LNCAP (cell line): ENCODE measurements around the gene MAGI1.

Experiments
- TF ChIP-seq, protein P1 (sequence below): fragments of 450-650 bp; IDR thresholded peaks from 2 replicates; pipeline ENCODE4 v1.5.1; 2017; ENCODE audit warnings: mild to moderate bottlenecking

Gene MAGI1

DNA sequence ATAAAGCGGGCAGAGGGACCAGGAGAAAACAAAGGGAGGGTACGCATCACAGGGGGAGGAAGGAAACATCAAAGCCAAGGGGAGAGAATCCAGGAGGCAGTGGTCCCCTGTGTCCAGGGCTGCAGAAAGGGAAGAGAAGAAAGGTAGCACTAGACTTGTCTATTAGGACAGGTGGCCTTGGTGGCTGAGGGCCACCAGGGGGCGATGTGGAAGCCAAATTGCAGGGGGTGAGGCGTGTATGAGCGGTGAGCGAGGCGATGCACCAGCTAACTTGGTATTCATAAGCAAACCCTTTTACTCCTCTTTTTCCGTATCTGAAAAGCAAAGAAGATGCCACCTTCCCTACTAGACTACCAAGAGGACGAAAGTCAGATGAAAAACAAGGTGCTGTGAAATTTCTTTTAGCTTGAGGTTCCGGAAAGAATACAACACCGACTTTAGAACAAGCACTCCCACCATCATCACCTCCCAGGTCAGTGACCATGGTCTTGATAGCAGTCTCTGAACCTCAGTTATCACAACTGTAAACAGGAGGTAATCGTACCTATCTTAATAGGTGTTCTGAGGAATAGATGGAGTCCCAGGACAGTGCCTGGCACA, 696.5 kb downstream of the MAGI1 start:
- TF ChIP-seq, protein P1, sequence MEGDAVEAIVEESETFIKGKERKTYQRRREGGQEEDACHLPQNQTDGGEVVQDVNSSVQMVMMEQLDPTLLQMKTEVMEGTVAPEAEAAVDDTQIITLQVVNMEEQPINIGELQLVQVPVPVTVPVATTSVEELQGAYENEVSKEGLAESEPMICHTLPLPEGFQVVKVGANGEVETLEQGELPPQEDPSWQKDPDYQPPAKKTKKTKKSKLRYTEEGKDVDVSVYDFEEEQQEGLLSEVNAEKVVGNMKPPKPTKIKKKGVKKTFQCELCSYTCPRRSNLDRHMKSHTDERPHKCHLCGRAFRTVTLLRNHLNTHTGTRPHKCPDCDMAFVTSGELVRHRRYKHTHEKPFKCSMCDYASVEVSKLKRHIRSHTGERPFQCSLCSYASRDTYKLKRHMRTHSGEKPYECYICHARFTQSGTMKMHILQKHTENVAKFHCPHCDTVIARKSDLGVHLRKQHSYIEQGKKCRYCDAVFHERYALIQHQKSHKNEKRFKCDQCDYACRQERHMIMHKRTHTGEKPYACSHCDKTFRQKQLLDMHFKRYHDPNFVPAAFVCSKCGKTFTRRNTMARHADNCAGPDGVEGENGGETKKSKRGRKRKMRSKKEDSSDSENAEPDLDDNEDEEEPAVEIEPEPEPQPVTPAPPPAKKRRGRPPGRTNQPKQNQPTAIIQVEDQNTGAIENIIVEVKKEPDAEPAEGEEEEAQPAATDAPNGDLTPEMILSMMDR = peak; percentile 93

DNA sequence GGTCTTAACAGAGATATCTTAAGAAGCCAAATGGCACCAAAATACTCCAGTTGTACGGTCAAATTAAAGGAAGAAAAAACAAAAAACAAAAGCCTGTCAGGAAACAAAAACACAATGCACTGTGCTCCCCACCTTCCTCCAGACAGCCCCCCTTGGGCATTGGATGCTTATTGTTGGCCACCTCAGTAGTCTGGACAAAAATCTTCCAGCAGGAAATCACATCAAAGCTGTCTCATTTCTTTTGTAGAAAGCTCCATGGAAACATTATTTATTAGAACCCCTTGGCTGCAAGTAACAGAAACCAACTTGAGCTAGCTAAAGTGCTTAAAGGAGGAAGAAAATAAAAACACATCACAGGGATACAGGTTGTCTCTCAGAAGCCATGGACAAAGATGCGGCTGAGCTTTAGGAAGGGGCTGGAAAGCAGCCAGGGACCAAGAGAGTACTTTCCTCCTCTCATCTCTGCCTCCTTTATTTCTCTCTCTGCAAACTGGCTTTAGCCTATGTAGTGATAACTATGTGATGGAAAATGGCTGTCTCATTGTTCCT, 699.5 kb downstream of the MAGI1 start:
- TF ChIP-seq, protein P1 = no peak

DNA sequence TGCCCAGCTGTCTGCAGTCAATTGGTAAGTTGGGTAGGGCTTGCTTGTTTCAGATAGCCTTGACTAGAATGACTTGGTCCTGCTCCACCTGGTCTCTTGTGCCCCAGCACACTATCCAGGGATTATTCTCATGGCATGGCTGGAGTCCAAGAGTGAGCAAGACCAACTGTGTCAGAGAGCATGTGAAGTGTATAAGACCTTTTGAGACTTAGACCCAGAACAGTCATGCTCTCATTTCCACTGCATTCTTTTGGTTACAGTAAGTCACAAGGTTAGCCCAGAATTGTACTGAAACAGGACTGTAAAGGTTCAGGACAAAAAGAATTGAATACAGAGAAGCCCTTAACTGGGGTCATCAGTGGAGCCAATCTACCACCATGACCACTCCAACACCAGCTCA, 700.1 kb downstream of the MAGI1 start:
- TF ChIP-seq, protein P1 = no peak

DNA sequence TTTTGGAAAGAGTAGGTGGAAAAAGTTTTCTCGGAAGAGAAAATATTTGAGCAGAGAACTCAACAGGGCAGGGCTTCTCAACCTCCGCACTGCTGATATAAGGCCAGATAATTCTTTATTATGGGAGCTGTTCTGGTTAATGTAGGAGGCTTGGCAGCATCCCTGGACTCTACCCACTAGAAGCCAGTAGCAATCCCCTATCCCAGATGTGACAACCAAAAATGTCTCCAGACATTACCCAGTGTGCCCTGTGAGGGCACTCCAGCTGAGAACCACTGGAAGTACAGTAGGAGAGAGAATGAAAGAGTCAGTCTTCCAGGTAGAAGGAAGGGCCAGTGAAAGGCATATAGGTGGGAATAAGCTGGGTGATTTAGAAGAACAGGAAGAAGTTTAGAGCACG, 703.1 kb downstream of the MAGI1 start:
- TF ChIP-seq, protein P1 = no peak

DNA sequence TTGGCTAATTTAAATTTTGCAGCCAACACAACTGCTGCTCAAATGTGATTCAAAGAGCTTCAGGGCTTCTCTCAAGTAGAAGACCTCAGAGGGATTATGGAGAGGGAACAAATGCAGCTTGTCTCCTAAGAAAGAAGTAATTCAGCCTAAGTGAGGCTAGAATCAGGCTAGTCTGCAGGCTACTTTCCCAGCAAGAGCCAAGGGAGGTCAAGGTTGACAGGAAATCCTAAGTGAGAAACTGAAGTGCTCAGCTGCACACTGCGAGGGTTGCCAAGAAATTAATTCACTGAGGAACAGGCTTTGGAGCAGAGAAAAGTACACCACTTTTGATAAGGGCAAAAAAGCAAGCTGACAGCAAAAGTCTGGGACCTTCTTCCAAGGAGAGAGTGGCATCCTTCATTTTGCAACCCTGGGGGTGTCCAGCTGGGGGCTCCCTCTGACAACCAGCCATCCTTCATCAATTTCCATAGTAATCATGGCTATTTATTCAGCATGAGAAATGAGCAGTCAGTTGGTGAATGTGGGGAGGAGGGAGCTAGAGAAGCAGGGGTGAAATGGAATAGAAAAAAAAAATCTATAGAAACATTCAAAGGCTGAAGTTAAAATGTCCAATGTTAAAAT, 704.6 kb downstream of the MAGI1 start:
- TF ChIP-seq, protein P1 = no peak; the same call in 1 of the 2 replicates

DNA sequence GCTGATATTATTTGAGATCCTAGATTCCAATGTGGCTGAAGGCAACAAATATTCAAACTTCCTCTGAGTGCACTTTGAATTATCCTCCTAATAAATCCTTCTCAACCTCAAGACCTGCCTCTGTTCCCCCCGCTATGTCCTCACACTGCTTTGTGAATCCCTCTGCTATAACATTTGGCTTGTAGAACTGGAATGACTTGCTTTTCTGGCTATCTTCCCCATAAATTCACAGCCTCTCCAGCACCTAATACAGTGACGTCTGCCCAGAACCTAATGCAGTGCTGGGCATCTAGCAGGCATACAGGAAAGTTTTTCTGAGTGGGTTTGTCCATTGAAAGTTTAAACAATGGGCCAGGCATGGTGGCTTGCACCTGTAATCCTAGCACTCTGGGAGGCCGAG, 707.0 kb downstream of the MAGI1 start:
- TF ChIP-seq, protein P1 = no peak

DNA sequence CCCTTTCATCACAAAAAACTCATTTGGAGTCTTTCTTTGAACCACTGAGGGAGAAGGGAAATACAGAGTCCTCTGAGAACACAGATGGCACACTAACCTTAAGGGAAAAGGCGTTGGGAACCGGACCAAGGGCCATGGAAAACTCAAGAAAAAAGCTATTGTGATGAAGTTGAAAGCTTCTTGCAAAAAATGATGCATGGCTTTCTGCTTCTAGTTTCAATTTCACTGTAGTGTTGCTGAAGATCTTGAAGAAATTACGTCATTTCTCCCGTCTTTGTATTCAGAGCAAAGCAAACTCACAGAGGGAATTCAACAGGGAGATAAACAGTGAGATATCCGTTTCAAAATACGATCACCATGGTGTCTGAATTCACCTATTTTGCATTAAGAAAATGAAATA, 708.6 kb downstream of the MAGI1 start:
- TF ChIP-seq, protein P1 = no peak
